CD14-positive monocyte (primary cell): ENCODE measurements around the gene FAM72B. TPM values are rescaled to one million over a fixed set of nuclear protein-coding genes. Genes with fewer than 3 reads are reported as not detected.
"Not testable (repeated sequence)": the region's sequence is repeated elsewhere in the genome, so short reads cannot be mapped to it uniquely, and the experiment has no call there.

Source experiments
- DNase-seq, 3 donors: peaks; one replicate each; pipeline ENCODE4 v3.0.0-alpha.2; 2011 to 2022
- H2AFZ ChIP-seq: 2 replicates; pipeline ENCODE4 v1.6.0; 2012; ENCODE audit warnings: mild to moderate bottlenecking, low read depth, low read length, inconsistent platforms; ENCODE audit not compliant: insufficient read depth, poor library complexity, severe bottlenecking
- H3K27ac ChIP-seq, 2 donors: 1 replicate in 1 of 2; 2 replicates in 1 of 2; pipeline ENCODE4 v1.5.1; 2012 to 2013; ENCODE audit warnings: low read length in 2 of 2, control low read depth in 1 of 2, inconsistent platforms in 1 of 2, low read depth in 1 of 2, mild to moderate bottlenecking in 1 of 2
- H3K27me3 ChIP-seq, 2 donors: one replicate each; pipeline versions ENCODE4 v1.6.0 to v1.6.1; 2011 to 2013; ENCODE audit warnings: low read length in 2 of 2; ENCODE audit not compliant: control insufficient read depth in 2 of 2, insufficient read depth in 2 of 2
- H3K36me3 ChIP-seq, 2 donors: replicated peaks in 1 of 2; 1 replicate in 1 of 2; 2 replicates in 1 of 2; pipeline versions ENCODE4 v1.5.1 to v1.6.1; 2012 to 2013; ENCODE audit warnings: low read length in 2 of 2, control low read depth in 1 of 2, inconsistent platforms in 1 of 2, mild to moderate bottlenecking in 1 of 2; ENCODE audit not compliant: insufficient read depth in 2 of 2, control insufficient read depth in 1 of 2
- H3K4me1 ChIP-seq, 2 donors: 1 replicate in 1 of 2; 2 replicates in 1 of 2; pipeline versions ENCODE4 v1.5.1 to v1.6.1; 2012 to 2013; ENCODE audit warnings: low read length in 2 of 2, control low read depth in 1 of 2, inconsistent platforms in 1 of 2, mild to moderate bottlenecking in 1 of 2, moderate library complexity in 1 of 2; ENCODE audit not compliant: insufficient read depth in 2 of 2, control insufficient read depth in 1 of 2
- H3K4me2 ChIP-seq: replicated peaks from 2 replicates; pipeline ENCODE3; 2012; ENCODE audit warnings: low read length, moderate library complexity, mild to moderate bottlenecking; ENCODE audit not compliant: poor library complexity, severe bottlenecking; ENCODE audit errors: extremely low read depth
- H3K4me3 ChIP-seq, 3 experiments: fragments of 200-600 bp in 1 of 3; sonication (generic) in 1 of 3; replicated peaks in 1 of 3; 1 replicate in 2 of 3; 2 replicates in 1 of 3; pipeline ENCODE4 v1.5.1; 2011 to 2013; ENCODE audit warnings: low read length in 3 of 3, mild to moderate bottlenecking in 3 of 3, control low read depth in 2 of 3, low read depth in 2 of 3, inconsistent platforms in 1 of 3, moderate library complexity in 1 of 3
- H3K79me2 ChIP-seq: 2 replicates; pipeline ENCODE4 v1.6.0; 2012; ENCODE audit warnings: mild to moderate bottlenecking, control low read depth, inconsistent platforms, low read length, moderate library complexity; ENCODE audit not compliant: insufficient read depth
- H3K9ac ChIP-seq: 2 replicates; pipeline ENCODE4 v1.6.0; 2017; ENCODE audit warnings: low read length, mild to moderate bottlenecking; ENCODE audit not compliant: insufficient read depth, poor library complexity, severe bottlenecking
- H3K9me3 ChIP-seq, 2 donors: replicated peaks in 1 of 2; 1 replicate in 1 of 2; 2 replicates in 1 of 2; pipeline versions ENCODE4 v1.5.1 to v1.6.1; 2012 to 2013; ENCODE audit warnings: low read length in 2 of 2, control low read depth in 1 of 2; ENCODE audit not compliant: control insufficient read depth in 1 of 2, insufficient read depth in 1 of 2
- H4K20me1 ChIP-seq: 2 replicates; pipeline ENCODE4 v1.6.0; 2012; ENCODE audit warnings: mild to moderate bottlenecking, low read length, control low read depth, moderate library complexity; ENCODE audit not compliant: insufficient read depth
- H3K27ac Mint-ChIP-seq, 7 donors: one replicate each; pipeline ENCODE4 v1.8.0; 2020; ENCODE audit warnings: mild to moderate bottlenecking in 7 of 7, mixed read lengths in 7 of 7, moderate library complexity in 6 of 7, inconsistent platforms in 2 of 7
- H3K27me3 Mint-ChIP-seq, 3 donors: one replicate each; pipeline ENCODE4 v1.8.0; 2021 to 2022; ENCODE audit warnings: low read depth in 3 of 3, mild to moderate bottlenecking in 3 of 3, mixed read lengths in 3 of 3, moderate library complexity in 3 of 3, inconsistent platforms in 1 of 3
- H3K36me3 Mint-ChIP-seq, 2 donors: one replicate each; pipeline ENCODE4 v1.8.0; 2020; ENCODE audit warnings: mixed read lengths in 2 of 2, inconsistent platforms in 1 of 2, mild to moderate bottlenecking in 1 of 2
- H3K4me1 Mint-ChIP-seq: one replicate; pipeline ENCODE4 v1.8.0; 2020; ENCODE audit warnings: mild to moderate bottlenecking, mixed read lengths
- H3K4me3 Mint-ChIP-seq, 2 donors: one replicate each; pipeline ENCODE4 v1.8.0; 2020; ENCODE audit warnings: mild to moderate bottlenecking in 2 of 2, mixed read lengths in 2 of 2, moderate library complexity in 1 of 2
- H3K9me3 Mint-ChIP-seq, 7 donors: one replicate each; pipeline ENCODE4 v1.8.0; 2020 to 2022; ENCODE audit warnings: mixed read lengths in 7 of 7, mild to moderate bottlenecking in 6 of 7, moderate library complexity in 6 of 7, inconsistent platforms in 2 of 7
- WGBS: methylation state at CpG from one replicate; pipeline ENCODE4 v1.1.5; 2013; ENCODE audit warnings: missing lambda C conversion rate; ENCODE audit not compliant: insufficient coverage; 5-methylcytosine and 5-hydroxymethylcytosine counted together
- intact Hi-C, 2 donors: fragments of 100-400 bp; cut with micrococcal nuclease; formaldehyde crosslinking; loops; one replicate each; pipeline versions ENCODE4 v1.15.0 to v1.15.1; 2023
- polyA plus RNA-seq, 3 donors: library from polyadenylated mRNA; depleted of rRNA in 1 of 3; unstranded in 2 of 3; stranded (reverse) in 1 of 3; fragments of 300-500 nt in 2 of 3; fragments of >200 nt in 1 of 3; fragmentation: Illumina TruSeq in 2 of 3; gene quantifications; 1 replicate in 2 of 3; 2 replicates in 1 of 3; pipeline ENCODE4 v1.2.3, GENCODE V29; 2012 to 2021

Gene FAM72B
- polyA plus RNA-seq, 3 donors, result 0.66 to 2.7 (median 0.73) TPM

- WGBS, result no CpG with 5 or more reads among the region's 2 CpGs
- intact Hi-C loops, H3K27ac Mint-ChIP-seq, H2AFZ ChIP-seq, H3K9me3 Mint-ChIP-seq, H3K27ac ChIP-seq, H3K79me2 ChIP-seq, H3K4me2 ChIP-seq, H3K4me1 ChIP-seq, H3K4me1 Mint-ChIP-seq, H3K27me3 Mint-ChIP-seq, H3K36me3 Mint-ChIP-seq, H3K27me3 ChIP-seq, H4K20me1 ChIP-seq, H3K4me3 Mint-ChIP-seq, H3K9me3 ChIP-seq, H3K4me3 ChIP-seq, H3K9ac ChIP-seq, DNase-seq, H3K36me3 ChIP-seq: not testable (repeated sequence)
Measured at GRCh38 chr1:121210778-121211177, 26.6 kb upstream of the FAM72B start.

DNA sequence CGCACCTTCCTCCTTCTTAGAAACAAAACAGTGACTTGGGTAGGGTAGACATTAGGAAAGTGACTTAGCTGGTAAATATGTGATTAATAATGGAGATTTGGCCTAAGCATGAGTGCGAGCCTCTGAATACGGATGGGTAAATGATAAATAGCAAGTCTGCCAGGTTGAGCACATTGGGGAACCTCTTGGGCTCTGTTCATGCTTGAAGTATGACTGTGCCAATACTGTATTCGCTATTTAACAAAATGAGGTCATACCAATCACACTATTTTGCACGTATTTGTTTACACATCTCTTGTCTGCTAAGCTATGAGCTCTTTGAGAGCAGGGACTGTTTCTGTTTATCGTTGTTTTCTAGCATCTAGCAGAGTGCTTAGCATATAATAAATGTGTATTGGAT is 24.2 kb upstream of the FAM72B start:
- H3K36me3 ChIP-seq, H4K20me1 ChIP-seq, H3K27me3 ChIP-seq, H2AFZ ChIP-seq, H3K4me2 ChIP-seq, H3K9me3 ChIP-seq, intact Hi-C loops, DNase-seq, H3K79me2 ChIP-seq, H3K9ac ChIP-seq, H3K4me3 Mint-ChIP-seq, H3K27ac Mint-ChIP-seq, H3K36me3 Mint-ChIP-seq, H3K4me1 Mint-ChIP-seq, H3K27me3 Mint-ChIP-seq, H3K4me1 ChIP-seq, H3K4me3 ChIP-seq, H3K9me3 Mint-ChIP-seq, H3K27ac ChIP-seq: not testable (repeated sequence)
- no CpG with 5 or more reads among the region's 6 CpGs for WGBS

GRCh38 chr1:121207328-121207727 is 23.2 kb upstream of the FAM72B start:
- H3K9me3 Mint-ChIP-seq, H4K20me1 ChIP-seq, H2AFZ ChIP-seq, H3K36me3 Mint-ChIP-seq, H3K4me1 Mint-ChIP-seq, H3K27ac ChIP-seq, H3K27me3 ChIP-seq, DNase-seq, H3K27ac Mint-ChIP-seq, H3K4me3 Mint-ChIP-seq, H3K36me3 ChIP-seq, H3K9ac ChIP-seq, intact Hi-C loops, H3K4me3 ChIP-seq, H3K9me3 ChIP-seq, H3K27me3 Mint-ChIP-seq, H3K4me1 ChIP-seq, H3K79me2 ChIP-seq, H3K4me2 ChIP-seq: not testable (repeated sequence)
- WGBS, result no CpG with 5 or more reads among the region's 2 CpGs

GRCh38 chr1:121205786-121206711 is 21.9 kb upstream of the FAM72B start:
- H3K27me3 Mint-ChIP-seq, H3K36me3 ChIP-seq, H3K4me1 ChIP-seq, H3K4me3 Mint-ChIP-seq, H4K20me1 ChIP-seq, H3K4me2 ChIP-seq, H3K4me3 ChIP-seq, H2AFZ ChIP-seq, H3K36me3 Mint-ChIP-seq, H3K4me1 Mint-ChIP-seq, DNase-seq, H3K9me3 Mint-ChIP-seq, H3K9ac ChIP-seq, H3K9me3 ChIP-seq, H3K27ac ChIP-seq, H3K27me3 ChIP-seq, intact Hi-C loops: not testable (repeated sequence)
- 100% methylated on average over 1 of the region's 8 CpGs for WGBS
- H3K79me2 ChIP-seq, result peaks cover 12% of the 10 kb centered on the region
- peak overlapping the region in 1 of 7 donors; percentile 15 for H3K27ac Mint-ChIP-seq
